PC-3 (cell line): ENCODE data around the gene TTC31. TPM values are rescaled to one million over a fixed set of nuclear protein-coding genes. Genes with fewer than 3 reads are reported as not detected.

Experiments used
- ATAC-seq: fragments of 200-7000 bp; cut with Tn5 transposase; 2 replicates; pipeline ENCODE4 v1.9.1; 2020; ENCODE audit warnings: mild to moderate bottlenecking, moderate library complexity
- BruUV-seq: library from RNA; stranded (reverse); fragments of 400-500 nt; replicated peaks from 2 replicates; lab custom pipeline; 2021; lab: Mats Ljungman, UMichigan
- CTCF ChIA-PET: fragments of 300-600 bp; sonication (Branson Sonifier 250); formaldehyde crosslinking; loops from one replicate; lab custom pipeline; 2022; ENCODE audit warnings: antibody characterized with exemption; lab: Charles Lee
- POLR2A ChIA-PET: fragments of 300-600 bp; sonication (Branson Sonifier 250); formaldehyde crosslinking; loops from one replicate; lab custom pipeline; 2022; ENCODE audit warnings: antibody characterized with exemption; ENCODE audit not compliant: unreplicated experiment; lab: Charles Lee
- DNase-seq: peaks from one replicate; pipeline ENCODE4 v3.0.0-alpha.2; 2015
- H2AFZ ChIP-seq: fragments of 300-600 bp; sonication (generic); 2 replicates; pipeline ENCODE4 v1.6.0; 2016; ENCODE audit warnings: antibody characterized with exemption, low read length
- H3F3A ChIP-seq: fragments of 300-600 bp; sonication (generic); one replicate; pipeline ENCODE4 v1.6.0; 2017; ENCODE audit warnings: antibody characterized with exemption, low read length, control low read depth, mild to moderate bottlenecking; ENCODE audit not compliant: unreplicated experiment
- H3K27ac ChIP-seq: fragments of 300-600 bp; sonication (generic); 2 replicates; pipeline ENCODE4 v1.5.1; 2016; ENCODE audit warnings: mild to moderate bottlenecking, low read length
- H3K27me3 ChIP-seq: fragments of 300-600 bp; sonication (generic); 2 replicates; pipeline ENCODE4 v1.6.1; 2016; ENCODE audit warnings: low read length, mixed read lengths
- H3K36me3 ChIP-seq: fragments of 300-600 bp; sonication (generic); 2 replicates; pipeline ENCODE4 v1.6.1; 2016; ENCODE audit warnings: low read depth, mixed run types, low read length, mixed read lengths
- H3K4me1 ChIP-seq: fragments of 300-600 bp; sonication (generic); 2 replicates; pipeline ENCODE4 v1.5.1; 2016; ENCODE audit warnings: low read length; ENCODE audit not compliant: insufficient read depth
- H3K4me2 ChIP-seq: fragments of 300-600 bp; sonication (generic); 2 replicates; pipeline ENCODE4 v1.6.0; 2016; ENCODE audit warnings: low read length
- H3K4me3 ChIP-seq: fragments of 300-600 bp; sonication (generic); 2 replicates; pipeline ENCODE4 v1.5.1; 2016; ENCODE audit warnings: mild to moderate bottlenecking, low read length, mixed read lengths
- H3K79me2 ChIP-seq: fragments of 300-600 bp; sonication (generic); 2 replicates; pipeline ENCODE4 v1.6.1; 2017; ENCODE audit warnings: low read length, mixed read lengths
- H3K9ac ChIP-seq: fragments of 300-600 bp; sonication (generic); 2 replicates; pipeline ENCODE4 v1.6.0; 2016; ENCODE audit warnings: mild to moderate bottlenecking, low read length
- H3K9me2 ChIP-seq: fragments of 300-600 bp; sonication (generic); replicated peaks from 2 replicates; pipeline ENCODE4 v1.6.1; 2016; ENCODE audit warnings: mixed run types, low read length, mixed read lengths
- H3K9me3 ChIP-seq: fragments of 300-600 bp; sonication (generic); 2 replicates; pipeline ENCODE4 v1.6.1; 2016; ENCODE audit warnings: low read length, mixed read lengths
- H4K20me1 ChIP-seq: fragments of 300-600 bp; sonication (generic); 2 replicates; pipeline ENCODE4 v1.6.1; 2016; ENCODE audit warnings: low read length, mixed read lengths
- CTCF ChIP-seq: fragments of 300-600 bp; sonication (generic); conservative IDR thresholded peaks from 2 replicates; pipeline ENCODE4 v1.5.1; 2017; ENCODE audit warnings: antibody characterized with exemption, low read depth, mild to moderate bottlenecking, low read length
- EZH2 ChIP-seq: fragments of 300-600 bp; sonication (generic); IDR thresholded peaks from one replicate; pipeline ENCODE4 v1.6.1; 2017; ENCODE audit warnings: antibody characterized with exemption, mild to moderate bottlenecking, low read length; ENCODE audit not compliant: unreplicated experiment
- EZH2phosphoT487 ChIP-seq: fragments of 300-600 bp; sonication (generic); IDR thresholded peaks from 2 replicates; pipeline ENCODE4 v1.6.1; 2018; ENCODE audit warnings: mild to moderate bottlenecking, antibody characterized with exemption, low read length, borderline replicate concordance
- intact Hi-C: fragments of 100-400 bp; cut with micrococcal nuclease; formaldehyde crosslinking; loops from 2 replicates; pipeline ENCODE4 v1.9.0; 2023
- total RNA-seq: library from RNA; depleted of rRNA; stranded (reverse); fragments of >200 nt; gene quantifications from 2 replicates; pipeline ENCODE4 v1.2.3, GENCODE V29; 2014

TTC31 gene
- total RNA-seq, 1 experiment from 2014 or later: 21.1 TPM

GRCh38 chr2:74527741-74528140 lies 44.9 kb downstream of the TTC31 start:
- no TSS peak for BruUV-seq
- peaks cover 43% of the 10 kb centered on the region for H3K79me2 ChIP-seq

GRCh38 chr2:74528600-74529356 lies 45.9 kb downstream of the TTC31 start:
- peak overlapping the region; percentile 63 for H3K27ac ChIP-seq
- peak overlapping the region; percentile 93 for H3K4me3 ChIP-seq
- BruUV-seq: TSS peak; percentile 55
- no peaks in the 10 kb centered on the region for H3K9me2 ChIP-seq
- peaks cover 20% of the 10 kb centered on the region for H3K4me1 ChIP-seq
- intact Hi-C loops: loop anchor here (1.0 kb wide), 3 partner anchors 21 to 70 kb away; partner anchors contain the start of genes PCGF1, TTC31 and WBP1
- H4K20me1 ChIP-seq: 0 out of 2 replicates have a peak, but pooled peaks cover 7% of the 10 kb centered on the region
- H3F3A ChIP-seq: no peaks in the 10 kb centered on the region
- peak overlapping the region; percentile 98 for H3K9ac ChIP-seq
- peaks cover 43% of the 10 kb centered on the region for H3K79me2 ChIP-seq
- peak overlapping the region; percentile 75 for H2AFZ ChIP-seq
- POLR2A ChIA-PET: no interaction called here
- CTCF ChIA-PET: no interaction called here
- DNase-seq: no peak
- TF ChIP-seq EZH2 (no peak), EZH2phosphoT487 (no peak), CTCF (no peak)
- H3K36me3 ChIP-seq: peaks cover 33% of the 10 kb centered on the region
- peak; percentile 9 for ATAC-seq
- peak overlapping the region; percentile 97 for H3K4me2 ChIP-seq
- no peaks in the 10 kb centered on the region for H3K9me3 ChIP-seq
- H3K27me3 ChIP-seq: no peaks in the 10 kb centered on the region

More at GRCh38 chr2:74527741-74528140, 44.9 kb downstream of the TTC31 start:
- Histone ChIP-seq H3K4me2 (peak overlapping the region; percentile 97), H3K9me3 (no peaks in the 10 kb centered on the region), H3K9ac (no peak overlapping the region), H3K9me2 (no peaks in the 10 kb centered on the region), H3K4me1 (peaks cover 20% of the 10 kb centered on the region), H3K4me3 (peak overlapping the region; percentile 93), H3K36me3 (peaks cover 31% of the 10 kb centered on the region), H3K27me3 (no peaks in the 10 kb centered on the region), H3F3A (no peaks in the 10 kb centered on the region), H2AFZ (no peak overlapping the region), H4K20me1 (0 out of 2 replicates have a peak, but pooled peaks cover 7% of the 10 kb centered on the region), H3K27ac (no peak overlapping the region)
- POLR2A ChIA-PET: no interaction called here
- ATAC-seq: no peak
- CTCF ChIA-PET: no interaction called here
- DNase-seq: no peak
- no peak for TF ChIP-seq CTCF
- no peak for TF ChIP-seq EZH2
- intact Hi-C loops: no loop called here
